Measurements from ENCODE around the gene SYP.

SYP gene

DNA sequence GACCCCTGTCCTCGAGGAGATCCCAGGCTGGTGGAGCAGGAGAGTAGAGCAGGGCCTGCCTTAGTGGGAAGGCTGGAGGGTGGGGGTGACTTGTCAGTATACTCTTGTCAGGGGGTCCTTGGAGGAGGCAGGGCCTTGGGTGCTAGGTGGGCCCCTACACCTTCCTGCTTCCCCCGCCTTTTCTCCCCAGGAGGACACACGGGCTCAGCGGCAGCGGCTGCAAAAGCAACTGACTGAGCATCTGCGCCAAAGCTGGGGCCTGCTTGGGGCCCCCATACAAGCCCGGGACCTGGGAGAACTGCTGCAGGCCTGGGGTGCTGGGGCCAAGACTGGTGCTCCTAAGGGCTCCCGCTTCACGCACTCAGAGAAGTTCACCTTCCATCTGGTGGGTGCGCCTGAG, 46.5 kb upstream of the SYP start:
- peaks cover 9 to 36% of the 10 kb centered on the region in 2 experiments; a peak in 2 of 3 replicates for H3K36me3 ChIP-seq (ENCODE audit: control insufficient read depth in 2 of 2, insufficient read depth in 1 of 2, low read length in 2 of 2)
- no peaks in the 10 kb centered on the region for H3K9me3 ChIP-seq (ENCODE audit: control insufficient read depth, insufficient read depth, low read depth, low read length)
- ChIA-PET POLR2A (no interaction called here), CTCF (no interaction called here)
- H3K4me3 ChIP-seq (ENCODE audit: low read depth, low read length), result no peak overlapping the region
- H3K4me1 ChIP-seq (ENCODE audit: control insufficient read depth, insufficient read depth, low read length), result no peaks in the 10 kb centered on the region
- no peak overlapping the region for H3K27ac ChIP-seq (ENCODE audit: extremely low read depth, low read depth, low read length)
- TF ChIP-seq ZNF140 (tag by site-specific recombination; IDR thresholded peaks at IDR 0.05) (no peak), ZNF121 (tag by site-specific recombination; IDR thresholded peaks at IDR 0.05) (no peak), YY1 (tag by site-specific recombination; IDR thresholded peaks at IDR 0.05) (no peak), ZNF311 (tag by site-specific recombination; IDR thresholded peaks at IDR 0.05; ENCODE audit: borderline replicate concordance) (no peak), ZNF629 (tag by site-specific recombination; IDR thresholded peaks at IDR 0.05) (no peak), ZNF366 (tag by site-specific recombination; conservative IDR thresholded peaks at IDR 0.05) (no peak), SCRT2 (tag by site-specific recombination; IDR thresholded peaks at IDR 0.05) (no peak), ZNF426 (tag by site-specific recombination; IDR thresholded peaks at IDR 0.05) (no peak), ZNF114 (tag by site-specific recombination; IDR thresholded peaks at IDR 0.05) (no peak), ZNF768 (tag by site-specific recombination; IDR thresholded peaks at IDR 0.05) (no peak), ZIC2 (tag by site-specific recombination; IDR thresholded peaks at IDR 0.05) (no peak)
- TF ChIP-seq, protein P1, sequence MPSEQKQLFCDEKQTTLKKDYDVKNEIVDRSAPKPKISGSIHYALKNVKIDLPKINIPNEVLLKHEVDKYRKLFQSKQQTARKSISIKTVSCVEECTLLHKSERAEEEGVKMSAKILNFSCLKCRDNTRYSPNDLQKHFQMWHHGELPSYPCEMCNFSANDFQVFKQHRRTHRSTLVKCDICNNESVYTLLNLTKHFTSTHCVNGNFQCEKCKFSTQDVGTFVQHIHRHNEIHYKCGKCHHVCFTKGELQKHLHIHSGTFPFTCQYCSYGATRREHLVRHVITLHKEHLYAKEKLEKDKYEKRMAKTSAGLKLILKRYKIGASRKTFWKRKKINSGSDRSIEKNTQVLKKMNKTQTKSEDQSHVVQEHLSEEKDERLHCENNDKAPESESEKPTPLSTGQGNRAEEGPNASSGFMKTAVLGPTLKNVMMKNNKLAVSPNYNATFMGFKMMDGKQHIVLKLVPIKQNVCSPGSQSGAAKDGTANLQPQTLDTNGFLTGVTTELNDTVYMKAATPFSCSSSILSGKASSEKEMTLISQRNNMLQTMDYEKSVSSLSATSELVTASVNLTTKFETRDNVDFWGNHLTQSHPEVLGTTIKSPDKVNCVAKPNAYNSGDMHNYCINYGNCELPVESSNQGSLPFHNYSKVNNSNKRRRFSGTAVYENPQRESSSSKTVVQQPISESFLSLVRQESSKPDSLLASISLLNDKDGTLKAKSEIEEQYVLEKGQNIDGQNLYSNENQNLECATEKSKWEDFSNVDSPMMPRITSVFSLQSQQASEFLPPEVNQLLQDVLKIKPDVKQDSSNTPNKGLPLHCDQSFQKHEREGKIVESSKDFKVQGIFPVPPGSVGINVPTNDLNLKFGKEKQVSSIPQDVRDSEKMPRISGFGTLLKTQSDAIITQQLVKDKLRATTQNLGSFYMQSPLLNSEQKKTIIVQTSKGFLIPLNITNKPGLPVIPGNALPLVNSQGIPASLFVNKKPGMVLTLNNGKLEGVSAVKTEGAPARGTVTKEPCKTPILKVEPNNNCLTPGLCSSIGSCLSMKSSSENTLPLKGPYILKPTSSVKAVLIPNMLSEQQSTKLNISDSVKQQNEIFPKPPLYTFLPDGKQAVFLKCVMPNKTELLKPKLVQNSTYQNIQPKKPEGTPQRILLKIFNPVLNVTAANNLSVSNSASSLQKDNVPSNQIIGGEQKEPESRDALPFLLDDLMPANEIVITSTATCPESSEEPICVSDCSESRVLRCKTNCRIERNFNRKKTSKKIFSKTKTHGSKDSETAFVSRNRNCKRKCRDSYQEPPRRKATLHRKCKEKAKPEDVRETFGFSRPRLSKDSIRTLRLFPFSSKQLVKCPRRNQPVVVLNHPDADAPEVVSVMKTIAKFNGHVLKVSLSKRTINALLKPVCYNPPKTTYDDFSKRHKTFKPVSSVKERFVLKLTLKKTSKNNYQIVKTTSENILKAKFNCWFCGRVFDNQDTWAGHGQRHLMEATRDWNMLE (tag by site-specific recombination; conservative IDR thresholded peaks at IDR 0.05; ENCODE audit: low read depth), result no peak

GRCh38 chrX:49244207-49244606, 44.2 kb upstream of the SYP start:
- peaks cover 9 to 38% of the 10 kb centered on the region in 2 experiments; a peak in 2 of 3 replicates for H3K36me3 ChIP-seq (ENCODE audit: control insufficient read depth in 2 of 2, insufficient read depth in 1 of 2, low read length in 2 of 2)
- TF ChIP-seq EGR2 (tag by site-specific recombination; IDR thresholded peaks at IDR 0.05; ENCODE audit: low read depth) (no peak), ZNF645 (tag by site-specific recombination; IDR thresholded peaks at IDR 0.05) (no peak), ZSCAN23 (tag by site-specific recombination; IDR thresholded peaks at IDR 0.05) (no peak), ZNF416 (tag by site-specific recombination; IDR thresholded peaks at IDR 0.05) (no peak), ZNF830 (tag by site-specific recombination; IDR thresholded peaks at IDR 0.05; ENCODE audit: low read depth) (no peak), TSHZ1 (tag by site-specific recombination; IDR thresholded peaks at IDR 0.05; ENCODE audit: borderline replicate concordance) (no peak), ZNF555 (tag by site-specific recombination; conservative IDR thresholded peaks at IDR 0.05) (no peak), ZNF548 (tag by site-specific recombination; IDR thresholded peaks at IDR 0.05) (no peak)
- H3K27ac ChIP-seq (ENCODE audit: extremely low read depth, low read depth, low read length), result no peak overlapping the region
- H3K4me3 ChIP-seq (ENCODE audit: low read depth, low read length), result no peak overlapping the region
- CTCF ChIA-PET, result no interaction called here
- no peaks in the 10 kb centered on the region for H3K9me3 ChIP-seq (ENCODE audit: control insufficient read depth, insufficient read depth, low read depth, low read length)
- POLR2A ChIA-PET, result no interaction called here
- no peaks in the 10 kb centered on the region for H3K4me1 ChIP-seq (ENCODE audit: control insufficient read depth, insufficient read depth, low read length)
